GM21526 (cell line): ENCODE data around the gene B4GALT4.
A peak's percentile ranks its signal among the peaks of the same experiment; 100 is the strongest.
"Not testable (repeated sequence)": the region's sequence is repeated elsewhere in the genome, so short reads cannot be mapped to it uniquely, and the experiment has no call there.

Experiments used
- ATAC-seq: cut with Tn5 transposase; IDR thresholded peaks from one replicate; pipeline ENCODE4 v1.9.1; 2021; ENCODE audit warnings: moderate library complexity; ENCODE audit not compliant: unreplicated experiment, low FRiP score

Gene B4GALT4, protein sequence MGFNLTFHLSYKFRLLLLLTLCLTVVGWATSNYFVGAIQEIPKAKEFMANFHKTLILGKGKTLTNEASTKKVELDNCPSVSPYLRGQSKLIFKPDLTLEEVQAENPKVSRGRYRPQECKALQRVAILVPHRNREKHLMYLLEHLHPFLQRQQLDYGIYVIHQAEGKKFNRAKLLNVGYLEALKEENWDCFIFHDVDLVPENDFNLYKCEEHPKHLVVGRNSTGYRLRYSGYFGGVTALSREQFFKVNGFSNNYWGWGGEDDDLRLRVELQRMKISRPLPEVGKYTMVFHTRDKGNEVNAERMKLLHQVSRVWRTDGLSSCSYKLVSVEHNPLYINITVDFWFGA

DNA sequence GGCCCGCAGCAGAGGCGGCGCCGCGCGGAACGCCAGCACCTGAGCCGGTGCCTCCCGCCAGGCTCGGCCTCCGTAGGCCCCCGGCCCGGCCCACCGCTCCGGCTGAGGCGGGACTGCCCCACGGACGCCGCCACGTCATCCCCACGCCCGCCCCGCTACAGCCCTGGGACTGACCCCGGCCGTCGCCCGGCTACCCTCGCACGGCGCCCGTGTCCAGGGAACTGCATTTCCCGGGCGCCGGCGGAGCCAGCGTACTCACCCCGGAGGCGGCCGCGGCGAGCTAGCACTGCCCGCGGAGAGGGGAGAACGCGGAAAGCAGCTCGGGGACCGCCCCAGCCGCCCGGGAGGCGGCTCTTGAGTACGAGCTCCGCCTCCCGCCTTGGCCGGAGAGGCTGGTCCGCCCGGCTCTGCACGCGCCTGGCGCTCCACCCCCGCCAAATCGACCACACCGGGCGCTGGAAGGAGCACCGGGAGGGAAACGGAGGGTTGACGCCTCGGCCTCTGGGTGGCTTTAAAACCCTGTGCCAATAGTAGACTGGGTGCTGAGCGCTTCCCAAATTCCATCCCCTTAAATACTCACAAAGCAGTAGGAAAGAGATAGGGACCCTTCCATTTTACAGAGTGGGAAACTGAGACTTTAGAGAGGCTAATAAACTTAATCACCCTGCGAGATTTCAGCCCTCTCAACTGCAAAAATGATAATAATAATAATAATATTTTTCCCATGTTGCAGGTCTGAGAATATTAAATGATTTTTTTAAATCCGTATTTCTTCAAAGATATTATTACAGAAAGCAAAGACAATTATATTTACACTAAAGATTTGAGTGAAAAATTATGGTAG, at the start of gene B4GALT4:
TSS of gene B4GALT4 (minus strand) at position 288 of the 844 bp plus-strand sequence. CDS start 10,779 bp downstream, outside the sequence.
- ATAC-seq = peak; percentile 85

GRCh38 chr3:119289404-119289770, 48.7 kb upstream of the B4GALT4 start:
- ATAC-seq = no peak

GRCh38 chr3:119288669-119289403, 48.2 kb upstream of the B4GALT4 start:
- no peak for ATAC-seq

DNA sequence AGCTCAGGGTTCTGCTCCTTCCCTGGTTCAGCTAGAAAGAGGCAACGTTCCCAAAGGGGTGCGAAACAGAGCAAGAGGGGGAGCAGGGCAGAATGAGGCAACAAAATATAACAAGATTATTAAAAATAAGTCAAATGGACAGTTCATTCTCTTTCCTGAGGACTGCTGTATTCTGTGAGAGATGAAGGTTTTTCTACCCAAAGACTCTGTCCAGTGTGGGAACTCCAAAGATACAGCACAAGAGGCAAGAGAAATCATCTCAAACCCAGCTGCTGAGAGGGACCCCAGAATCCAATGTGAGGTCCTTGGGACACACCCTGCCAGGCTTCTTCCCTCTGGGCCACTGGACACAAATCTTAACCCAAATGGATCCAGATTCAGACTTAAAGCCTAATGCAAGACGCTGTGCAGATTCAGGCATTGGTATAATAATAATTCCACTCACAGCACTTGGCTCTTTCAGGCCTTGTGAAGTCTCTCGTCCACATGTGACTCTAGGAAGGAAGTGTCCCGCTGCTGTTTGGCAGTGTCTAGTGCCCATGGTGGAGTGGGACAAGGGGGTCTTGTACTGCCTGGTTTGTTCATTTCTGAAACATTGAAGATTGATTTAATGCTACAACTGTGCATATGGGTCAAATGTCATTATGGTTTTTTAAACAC, 39.0 kb upstream of the B4GALT4 start:
- no peak for ATAC-seq

DNA sequence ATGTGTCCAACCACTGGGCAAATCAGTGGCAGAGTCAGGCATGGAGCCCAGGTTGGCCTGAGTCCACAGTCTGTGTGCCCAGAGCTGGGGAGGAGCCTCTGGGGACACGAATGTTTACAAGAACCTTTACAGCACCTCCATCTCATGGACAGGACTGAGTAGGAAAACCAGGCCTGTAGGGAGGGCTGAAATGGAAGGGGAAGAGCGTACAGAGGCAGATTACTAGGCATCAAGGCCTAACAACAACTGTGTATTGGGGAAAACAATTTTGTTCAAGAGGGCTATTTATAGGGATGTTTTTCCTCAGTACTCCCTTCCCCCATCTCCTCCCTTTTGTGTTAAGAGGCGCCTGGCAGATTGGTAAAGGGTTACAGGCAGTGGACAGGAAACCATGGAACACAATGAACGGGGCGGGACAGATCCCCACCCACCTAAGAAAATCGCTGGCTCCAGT, 38.5 kb upstream of the B4GALT4 start:
- no peak for ATAC-seq

DNA sequence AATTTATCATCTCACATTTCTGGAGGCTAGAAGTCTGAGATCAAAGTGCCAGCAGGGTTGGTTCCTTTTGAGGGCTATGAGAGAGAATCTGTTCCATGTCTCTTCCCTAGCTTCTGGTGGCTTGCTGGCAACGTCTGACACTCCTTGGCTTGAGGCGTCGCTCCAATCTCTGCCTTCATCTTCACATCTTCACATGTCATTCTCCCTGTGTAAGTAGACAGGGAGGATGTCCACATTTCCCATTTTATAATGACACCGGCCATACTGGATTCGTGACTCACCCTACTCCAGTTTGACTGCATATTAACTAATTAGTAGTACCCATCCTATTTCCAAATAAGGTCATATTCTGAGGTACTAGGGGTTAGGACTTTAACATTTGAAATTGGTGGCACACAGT, 36.0 kb upstream of the B4GALT4 start:
- no peak for ATAC-seq

- not testable (repeated sequence) for ATAC-seq
These were observed 29.5 kb upstream of the B4GALT4 start for GRCh38 chr3:119270212-119270611.

- no peak for ATAC-seq
These were observed 20.4 kb upstream of the B4GALT4 start for GRCh38 chr3:119261055-119261454.

GRCh38 chr3:119259821-119260220, 19.1 kb upstream of the B4GALT4 start:
- ATAC-seq = no peak

GRCh38 chr3:119258915-119259314, 18.2 kb upstream of the B4GALT4 start:
- peak; percentile 87 for ATAC-seq

- peak; percentile 87 for ATAC-seq
These were observed 17.2 kb upstream of the B4GALT4 start for GRCh38 chr3:119257654-119258410.

DNA sequence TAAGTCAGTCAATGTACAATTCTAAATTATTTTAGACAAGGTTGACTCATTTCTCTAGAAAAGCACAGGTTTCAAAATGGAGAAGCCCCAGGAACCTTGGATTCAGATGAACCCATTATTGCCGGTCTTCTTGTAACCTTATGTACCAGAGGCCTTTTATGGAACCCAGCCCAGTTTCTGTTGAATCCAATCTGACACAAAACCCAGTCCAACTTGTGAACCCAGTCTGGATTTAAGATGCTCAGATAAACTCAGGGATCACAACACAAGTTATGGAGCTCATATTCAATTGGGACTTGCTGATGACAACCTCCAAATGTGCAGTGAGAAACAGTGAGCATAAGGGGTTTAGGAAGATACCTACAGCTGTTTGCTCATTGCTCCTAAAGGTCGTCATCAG, 16.4 kb upstream of the B4GALT4 start:
- no peak for ATAC-seq

GRCh38 chr3:119255214-119255613, 14.5 kb upstream of the B4GALT4 start:
- ATAC-seq = no peak

- ATAC-seq = no peak
These were observed 5.1 kb upstream of the B4GALT4 start for GRCh38 chr3:119245778-119246177.

- no peak for ATAC-seq
These were observed 3.0 kb upstream of the B4GALT4 start for GRCh38 chr3:119243712-119244111.

- ATAC-seq = not testable (repeated sequence)
These were observed 2.4 kb upstream of the B4GALT4 start for GRCh38 chr3:119243058-119243529.

DNA sequence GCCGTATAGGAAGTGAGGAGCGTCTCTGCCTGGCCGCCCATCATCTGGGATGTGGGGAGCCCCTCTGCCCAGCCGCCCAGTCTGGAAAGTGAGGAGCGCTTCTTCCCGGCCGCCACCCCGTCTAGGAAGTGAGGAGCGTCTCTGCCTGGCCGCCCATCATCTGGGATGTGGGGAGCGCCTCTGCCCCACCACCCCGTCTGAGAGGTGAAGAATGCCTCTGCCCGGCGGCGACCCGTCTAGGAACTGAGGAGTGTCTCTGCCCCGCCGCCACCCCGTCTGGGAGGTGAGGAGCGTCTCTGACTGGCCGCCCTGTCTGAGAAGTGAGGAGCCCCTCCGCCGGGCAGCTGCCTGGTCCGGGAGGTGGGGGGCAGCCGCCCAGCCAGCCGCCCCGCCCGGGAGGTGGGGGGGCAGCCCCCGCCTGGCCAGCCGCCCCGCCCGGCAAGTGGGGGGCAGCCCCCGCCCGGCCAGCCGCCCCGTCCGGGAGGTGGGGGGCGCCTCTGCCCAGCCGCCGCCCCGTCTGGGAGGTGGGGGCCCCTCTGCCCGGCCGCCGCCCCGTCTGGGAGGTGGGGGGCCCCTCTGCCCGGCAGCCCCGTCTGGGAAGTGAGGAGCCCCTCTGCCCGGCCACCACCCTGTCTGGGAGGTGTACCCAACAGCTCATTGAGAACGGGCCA, 1.8 kb upstream of the B4GALT4 start:
- not testable (repeated sequence) for ATAC-seq

- peak; percentile 16 for ATAC-seq
These were observed 532 bp downstream of the B4GALT4 start for GRCh38 chr3:119240101-119240590.
